ENCODE data around the gene FOXP1. TPM values are rescaled to one million over a fixed set of nuclear protein-coding genes. Genes with fewer than 3 reads are reported as not detected.

The FOXP1 gene
- total and polyA plus RNA-seq, 2 of the 8 experiments (the other 6 are each of a cell fraction or from before 2014, with no cell fraction given), result 13.9 to 25.4 TPM

DNA sequence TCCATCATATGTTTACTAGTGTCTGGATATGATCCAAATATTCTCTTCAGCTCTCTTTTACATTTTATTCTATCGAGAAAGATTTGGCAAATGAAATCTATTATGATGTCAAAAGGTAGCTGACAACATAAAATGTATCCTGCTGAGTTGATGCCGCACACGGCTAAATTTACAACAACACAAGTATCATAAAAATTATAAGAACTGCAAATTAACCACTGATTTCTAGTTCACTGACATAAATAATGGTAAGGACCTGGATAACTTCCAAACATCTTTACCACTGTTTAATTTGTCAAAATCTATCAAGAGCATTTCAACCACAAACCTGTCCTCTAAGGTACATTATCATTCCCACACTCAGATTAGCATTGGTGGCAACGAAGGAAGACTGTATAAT, 244.5 kb downstream of the FOXP1 start:
- no peak overlapping the region for H3K18ac ChIP-seq (ENCODE audit: extremely low read depth, low read length)
- no peak overlapping the region for H3K14ac ChIP-seq (ENCODE audit: insufficient read length)
- H2AFZ ChIP-seq (ENCODE audit: low read length), result no peak overlapping the region
- no peaks in the 10 kb centered on the region for H3K79me1 ChIP-seq (ENCODE audit: low read depth, low read length)
- no peak overlapping the region for H4K5ac ChIP-seq (ENCODE audit: insufficient read length, low read depth, low read length)
- H2BK12ac ChIP-seq (ENCODE audit: low read depth, low read length), result no peak overlapping the region
- no peak overlapping the region for H2BK120ac ChIP-seq (replicated peaks; ENCODE audit: low read depth, low read length)
- TF ChIP-seq SP1 (IDR thresholded peaks at IDR 0.05; ENCODE audit: low read depth, low read length) (no peak), CTBP2 (IDR thresholded peaks at IDR 0.05; ENCODE audit: borderline replicate concordance, insufficient read depth, insufficient read length, low read length) (no peak), EGR1 (IDR thresholded peaks at IDR 0.05; ENCODE audit: borderline replicate concordance, low read depth, low read length) (no peak), BRCA1 (IDR thresholded peaks at IDR 0.05; ENCODE audit: low read depth, low read length) (no peak), TEAD4 (IDR thresholded peaks at IDR 0.05; ENCODE audit: low read depth, low read length) (no peak), POLR2AphosphoS5 (IDR thresholded peaks at IDR 0.05; ENCODE audit: low read depth, low read length) (no peak)
- TF ChIP-seq, protein P1, sequence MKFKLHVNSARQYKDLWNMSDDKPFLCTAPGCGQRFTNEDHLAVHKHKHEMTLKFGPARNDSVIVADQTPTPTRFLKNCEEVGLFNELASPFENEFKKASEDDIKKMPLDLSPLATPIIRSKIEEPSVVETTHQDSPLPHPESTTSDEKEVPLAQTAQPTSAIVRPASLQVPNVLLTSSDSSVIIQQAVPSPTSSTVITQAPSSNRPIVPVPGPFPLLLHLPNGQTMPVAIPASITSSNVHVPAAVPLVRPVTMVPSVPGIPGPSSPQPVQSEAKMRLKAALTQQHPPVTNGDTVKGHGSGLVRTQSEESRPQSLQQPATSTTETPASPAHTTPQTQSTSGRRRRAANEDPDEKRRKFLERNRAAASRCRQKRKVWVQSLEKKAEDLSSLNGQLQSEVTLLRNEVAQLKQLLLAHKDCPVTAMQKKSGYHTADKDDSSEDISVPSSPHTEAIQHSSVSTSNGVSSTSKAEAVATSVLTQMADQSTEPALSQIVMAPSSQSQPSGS (IDR thresholded peaks at IDR 0.05; ENCODE audit: low read length), result no peak
- TF ChIP-seq, protein P2, sequence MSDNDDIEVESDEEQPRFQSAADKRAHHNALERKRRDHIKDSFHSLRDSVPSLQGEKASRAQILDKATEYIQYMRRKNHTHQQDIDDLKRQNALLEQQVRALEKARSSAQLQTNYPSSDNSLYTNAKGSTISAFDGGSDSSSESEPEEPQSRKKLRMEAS (IDR thresholded peaks at IDR 0.05), result no peak
- H3K9me3 ChIP-seq (ENCODE audit: insufficient read depth in 2 of 2, low read depth in 1 of 2, low read length in 1 of 2), result no peaks in the 10 kb centered on the region
- no peak overlapping the region for H2BK5ac ChIP-seq (ENCODE audit: low read depth, low read length)
- no peaks in the 10 kb centered on the region for H4K20me1 ChIP-seq (replicated peaks in 1 of 2; ENCODE audit: control insufficient read depth in 1 of 2, insufficient read depth in 2 of 2, low read length in 2 of 2)
- 88% methylated on average over 4 of the region's 4 CpGs; no CpG with 5 or more reads in 1 of the 2 experiments for WGBS, 2 experiments (ENCODE audit: extremely low coverage in 1 of 2, insufficient coverage in 1 of 2, insufficient read length in 1 of 2, insufficient replicate concordance in 2 of 2, low coverage in 1 of 2, low lambda C conversion rate in 2 of 2, missing lambda C conversion rate in 1 of 2)
- no peak overlapping the region for H3K4ac ChIP-seq (replicated peaks; ENCODE audit: insufficient read length, low read depth, low read length)
- H2BK20ac ChIP-seq (ENCODE audit: low read length), result no peak overlapping the region
- no peak for DNase-seq (ENCODE audit: low read depth in 1 of 2, low spot score in 2 of 2)
- H2AK5ac ChIP-seq (ENCODE audit: low read depth, low read length), result no peak overlapping the region
- ChIA-PET POLR2A (ENCODE audit: partially characterized antibody) (no interaction called here), CTCF (ENCODE audit: partially characterized antibody) (no interaction called here)
- no peaks in the 10 kb centered on the region; the same call in 1 of the 2 replicates for H3K23me2 ChIP-seq (ENCODE audit: low read depth, low read length)
- H4K8ac ChIP-seq (ENCODE audit: extremely low read depth, insufficient read depth, low read length), result no peak overlapping the region
- H3K4me1 ChIP-seq (replicated peaks in 1 of 4; ENCODE audit: control insufficient read depth in 3 of 4, insufficient read depth in 4 of 4, low read length in 3 of 4), result no peaks in the 10 kb centered on the region; a peak in 1 of 7 replicates
- no peak overlapping the region for H3K23ac ChIP-seq (ENCODE audit: insufficient read length)
- FAIRE-seq, result no peak
- no peak overlapping the region for H3K9ac ChIP-seq (replicated peaks in 1 of 4; ENCODE audit: extremely low read depth in 1 of 4, low read depth in 3 of 4, low read length in 3 of 4)
- H3K27me3 ChIP-seq (replicated peaks in 1 of 4; ENCODE audit: control insufficient read depth in 3 of 4, extremely low read depth in 1 of 4, insufficient read depth in 3 of 4, low read length in 3 of 4), result no peaks in the 10 kb centered on the region
- no peak overlapping the region for H3K56ac ChIP-seq (replicated peaks; ENCODE audit: insufficient read length, low read depth, low read length)
- H2BK15ac ChIP-seq (ENCODE audit: low read length), result no peak overlapping the region
- H3K27ac ChIP-seq (ENCODE audit: low read depth, low read length), result no peak overlapping the region
- H3K79me2 ChIP-seq (ENCODE audit: control insufficient read depth in 1 of 2, insufficient read depth in 2 of 2, low read length in 2 of 2), result no peaks in the 10 kb centered on the region
- H4K91ac ChIP-seq (replicated peaks; ENCODE audit: insufficient read length, low read length), result no peak overlapping the region
- H3K4me3 ChIP-seq (ENCODE audit: extremely low read depth in 1 of 4, insufficient read depth in 2 of 4, low read depth in 3 of 4, low read length in 4 of 4), result no peak overlapping the region
- no peaks in the 10 kb centered on the region for H3K36me3 ChIP-seq (ENCODE audit: control insufficient read depth in 2 of 4, insufficient read depth in 4 of 4, low read length in 3 of 4)
- no peak overlapping the region for H3K4me2 ChIP-seq (ENCODE audit: insufficient read depth in 1 of 2, low read depth in 2 of 2, low read length in 2 of 2)

Measured in H1 (cell line).